DOHH2 (cell line): ENCODE data around the gene MAPK11.

ENCODE experiments used
- H3F3A ChIP-seq: fragments of 200-600 bp; sonication (generic), shearing (Covaris generic); 2 replicates; pipeline ENCODE4 v1.6.0; 2016; ENCODE audit warnings: antibody characterized with exemption, mild to moderate bottlenecking; ENCODE audit not compliant: control insufficient read depth, insufficient read depth
- H3K27ac ChIP-seq: fragments of 200-600 bp; sonication (generic); 2 replicates; pipeline ENCODE4 v1.5.1; 2014; ENCODE audit warnings: low read depth, mild to moderate bottlenecking, low read length, moderate library complexity
- H3K27me3 ChIP-seq: fragments of 200-600 bp; sonication (generic); 2 replicates; pipeline ENCODE4 v1.6.1; 2014; ENCODE audit warnings: mild to moderate bottlenecking, low read length, mixed read lengths; ENCODE audit not compliant: control insufficient read depth
- H3K36me3 ChIP-seq: fragments of 200-600 bp; sonication (generic); 2 replicates; pipeline ENCODE4 v1.6.1; 2014; ENCODE audit warnings: mild to moderate bottlenecking, low read length, moderate library complexity, mixed read lengths; ENCODE audit not compliant: control insufficient read depth
- H3K4me1 ChIP-seq: fragments of 200-600 bp; sonication (generic); 2 replicates; pipeline ENCODE4 v1.6.1; 2014; ENCODE audit warnings: mild to moderate bottlenecking, low read length, mixed read lengths; ENCODE audit not compliant: control insufficient read depth
- H3K4me2 ChIP-seq: fragments of 200-600 bp; sonication (generic); 2 replicates; pipeline ENCODE4 v1.6.0; 2014; ENCODE audit warnings: mild to moderate bottlenecking, low read length, moderate library complexity
- H3K4me3 ChIP-seq: fragments of 200-600 bp; sonication (generic); 2 replicates; pipeline ENCODE4 v1.5.1; 2014; ENCODE audit warnings: mild to moderate bottlenecking, low read length, mixed read lengths
- H3K79me2 ChIP-seq: fragments of 200-600 bp; sonication (generic); 2 replicates; pipeline ENCODE4 v1.6.1; 2014; ENCODE audit warnings: mild to moderate bottlenecking, low read length, mixed read lengths; ENCODE audit not compliant: control insufficient read depth
- H3K9me2 ChIP-seq: fragments of 200-600 bp; sonication (generic); replicated peaks from 2 replicates; pipeline ENCODE4 v1.6.1; 2014; ENCODE audit warnings: mild to moderate bottlenecking, low read length, mixed read lengths; ENCODE audit not compliant: control insufficient read depth
- H3K9me3 ChIP-seq: fragments of 200-600 bp; sonication (generic); 2 replicates; pipeline ENCODE4 v1.6.1; 2014; ENCODE audit warnings: antibody characterized with exemption, low read length, mixed read lengths; ENCODE audit not compliant: control insufficient read depth, insufficient read depth
- H4K20me1 ChIP-seq: fragments of 200-600 bp; sonication (generic); 2 replicates; pipeline ENCODE4 v1.6.0; 2014; ENCODE audit warnings: low read depth, mild to moderate bottlenecking, antibody characterized with exemption, low read length, moderate library complexity; ENCODE audit not compliant: control insufficient read depth, insufficient read depth
- CTCF ChIP-seq: fragments of 200-600 bp; sonication (generic); IDR thresholded peaks from one replicate; pipeline ENCODE4 v1.5.1; 2014; ENCODE audit warnings: antibody characterized with exemption, mild to moderate bottlenecking, low read depth, low read length; ENCODE audit not compliant: poor library complexity, severe bottlenecking
- EZH2phosphoT487 ChIP-seq: fragments of 200-600 bp; sonication (generic); IDR thresholded peaks from 2 replicates; pipeline ENCODE4 v1.6.1; 2017; ENCODE audit warnings: borderline replicate concordance, mild to moderate bottlenecking, antibody characterized with exemption, low read length, moderate library complexity, mixed read lengths

The MAPK11 gene

GRCh38 chr22:50238755-50239154 is 31.4 kb downstream of the MAPK11 start:
- Histone ChIP-seq H3K27ac (no peak overlapping the region), H3K36me3 (peaks cover 41% of the 10 kb centered on the region), H3K27me3 (no peaks in the 10 kb centered on the region), H4K20me1 (peaks cover 10% of the 10 kb centered on the region; the same call in 1 of the 2 replicates), H3K4me2 (no peak overlapping the region), H3K9me2 (no peaks in the 10 kb centered on the region), H3K9me3 (peaks cover 6% of the 10 kb centered on the region; the same call in 1 of the 2 replicates), H3K4me3 (no peak overlapping the region), H3F3A (peaks cover 5% of the 10 kb centered on the region; the same call in 1 of the 2 replicates), H3K4me1 (peaks cover 9% of the 10 kb centered on the region), H3K79me2 (peaks cover 96% of the 10 kb centered on the region)
- no peak for TF ChIP-seq EZH2phosphoT487
- TF ChIP-seq CTCF, result no peak

- no peak overlapping the region for H3K4me2 ChIP-seq
- peaks cover 8% of the 10 kb centered on the region for H3K4me1 ChIP-seq
- no peak overlapping the region for H3K27ac ChIP-seq
- peaks cover 10% of the 10 kb centered on the region; the same call in 1 of the 2 replicates for H4K20me1 ChIP-seq
- peaks cover 6% of the 10 kb centered on the region; the same call in 1 of the 2 replicates for H3K9me3 ChIP-seq
- H3F3A ChIP-seq, result 0 out of 2 replicates have a peak, but pooled peaks cover 5% of the 10 kb centered on the region
- TF ChIP-seq CTCF, result peak; percentile 60
- no peak for TF ChIP-seq EZH2phosphoT487
- H3K36me3 ChIP-seq, result peaks cover 49% of the 10 kb centered on the region
- peaks cover 85% of the 10 kb centered on the region for H3K79me2 ChIP-seq
- no peaks in the 10 kb centered on the region for H3K27me3 ChIP-seq
- no peaks in the 10 kb centered on the region for H3K9me2 ChIP-seq
- H3K4me3 ChIP-seq, result no peak overlapping the region
Measured at GRCh38 chr22:50236731-50237409, 33.3 kb downstream of the MAPK11 start.

- Histone ChIP-seq H3K9me3 (peaks cover 6% of the 10 kb centered on the region; the same call in 1 of the 2 replicates), H3K4me2 (no peak overlapping the region), H3K27ac (no peak overlapping the region), H3F3A (0 out of 2 replicates have a peak, but pooled peaks cover 5% of the 10 kb centered on the region), H3K9me2 (no peaks in the 10 kb centered on the region), H4K20me1 (no peaks in the 10 kb centered on the region), H3K36me3 (peaks cover 43% of the 10 kb centered on the region), H3K79me2 (peaks cover 51% of the 10 kb centered on the region), H3K4me3 (no peak overlapping the region), H3K4me1 (no peaks in the 10 kb centered on the region), H3K27me3 (no peaks in the 10 kb centered on the region)
- TF ChIP-seq CTCF (no peak), EZH2phosphoT487 (no peak)
Measured at GRCh38 chr22:50233223-50233622, 37.0 kb downstream of the MAPK11 start.
